B cell (primary cell): ENCODE results near the gene RPAP3. TPM values are rescaled to one million over a fixed set of nuclear protein-coding genes. Genes with fewer than 3 reads are reported as not detected.

Source experiments
- ATAC-seq: fragments of 200-7000 bp; cut with Tn5 transposase; one replicate; pipeline ENCODE4 v1.10.0; 2021; ENCODE audit warnings: low read depth, mild to moderate bottlenecking, moderate number of reproducible peaks, moderate library complexity
- CTCF ChIA-PET: fragments of 350-600 bp; sonication (Branson Sonifier 250); formaldehyde crosslinking; loops from one replicate; lab custom pipeline; 2021; ENCODE audit warnings: antibody characterized with exemption, inconsistent platforms; lab: Charles Lee
- POLR2A ChIA-PET: fragments of 350-600 bp; sonication (Branson Sonifier 250); formaldehyde crosslinking; loops from one replicate; lab custom pipeline; 2021; ENCODE audit warnings: antibody characterized with exemption; lab: Charles Lee
- DNase-seq: peaks from one replicate; pipeline ENCODE4 v3.0.0; 2013
- H2AFZ ChIP-seq: 2 replicates; pipeline ENCODE4 v1.6.1; 2012; ENCODE audit warnings: mild to moderate bottlenecking, low read depth, low read length; ENCODE audit not compliant: insufficient read depth, poor library complexity, severe bottlenecking
- H3K27ac ChIP-seq, 2 donors: 1 replicate in 1 of 2; 2 replicates in 1 of 2; pipeline ENCODE4 v1.5.1; 2012 to 2013; ENCODE audit warnings: low read length in 2 of 2, mild to moderate bottlenecking in 2 of 2, moderate library complexity in 1 of 2
- H3K27me3 ChIP-seq, 4 experiments: fragments of 200-600 bp in 1 of 4; sonication (generic) in 1 of 4; replicated peaks in 1 of 4; 1 replicate in 2 of 4; 2 replicates in 2 of 4; pipeline versions ENCODE4 v1.6.1 to v1.7.0; 2013 to 2016; ENCODE audit warnings: low read length in 3 of 4, mild to moderate bottlenecking in 2 of 4, mixed read lengths in 1 of 4, moderate library complexity in 1 of 4; ENCODE audit not compliant: insufficient read depth in 4 of 4, control insufficient read depth in 3 of 4; ENCODE audit errors: control extremely low read depth in 1 of 4
- H3K36me3 ChIP-seq, 2 experiments: replicated peaks in 1 of 2; 1 replicate in 1 of 2; 2 replicates in 1 of 2; pipeline versions ENCODE4 v1.6.1 to v1.7.1; 2013; ENCODE audit warnings: low read length in 1 of 2; ENCODE audit not compliant: insufficient read depth in 2 of 2, control insufficient read depth in 1 of 2; ENCODE audit errors: control extremely low read depth in 1 of 2, extremely low read depth in 1 of 2
- H3K4me1 ChIP-seq, 2 donors: fragments of 200-600 bp in 1 of 2; sonication (generic) in 1 of 2; 1 replicate in 1 of 2; 2 replicates in 1 of 2; pipeline versions ENCODE4 v1.5.1 to v1.6.1; 2013 to 2017; ENCODE audit warnings: low read length in 2 of 2; ENCODE audit not compliant: control insufficient read depth in 2 of 2, insufficient read depth in 2 of 2
- H3K4me2 ChIP-seq: replicated peaks from 2 replicates; pipeline ENCODE3; 2012; ENCODE audit warnings: mild to moderate bottlenecking, low read depth, low read length; ENCODE audit not compliant: poor library complexity, severe bottlenecking
- H3K4me3 ChIP-seq, 5 experiments: fragments of 200-600 bp in 1 of 5; sonication (generic) in 1 of 5; 1 replicate in 3 of 5; 2 replicates in 2 of 5; pipeline versions ENCODE4 v1.5.1 to v1.7.0; 2011 to 2016; ENCODE audit warnings: low read length in 4 of 5, mild to moderate bottlenecking in 4 of 5, low read depth in 2 of 5, control low read depth in 1 of 5, moderate library complexity in 1 of 5; ENCODE audit not compliant: insufficient read depth in 1 of 5; ENCODE audit errors: control extremely low read depth in 1 of 5, extremely low read depth in 1 of 5
- H3K79me2 ChIP-seq: fragments of 200-600 bp; sonication (generic); one replicate; pipeline ENCODE4 v1.6.0; 2016; ENCODE audit warnings: low read length; ENCODE audit not compliant: control insufficient read depth, insufficient read depth
- H3K9ac ChIP-seq: fragments of 200-600 bp; sonication (generic); 2 replicates; pipeline ENCODE4 v1.6.1; 2017; ENCODE audit warnings: mild to moderate bottlenecking, low read length, moderate library complexity
- H3K9me3 ChIP-seq, 3 donors: one replicate each; pipeline versions ENCODE4 v1.6.1 to v1.7.1; 2013; ENCODE audit warnings: low read length in 2 of 3; ENCODE audit not compliant: control insufficient read depth in 2 of 3, insufficient read depth in 1 of 3; ENCODE audit errors: control extremely low read depth in 1 of 3
- H4K20me1 ChIP-seq: 2 replicates; pipeline ENCODE4 v1.6.0; 2012; ENCODE audit warnings: mild to moderate bottlenecking, low read length; ENCODE audit not compliant: insufficient read depth, control insufficient read depth, poor library complexity, severe bottlenecking
- H3K27ac Mint-ChIP-seq: one replicate; pipeline ENCODE4 v1.8.0; 2021; ENCODE audit warnings: mixed read lengths
- H3K27me3 Mint-ChIP-seq: one replicate; pipeline ENCODE4 v1.8.0; 2021; ENCODE audit warnings: mixed read lengths
- H3K4me1 Mint-ChIP-seq: one replicate; pipeline ENCODE4 v1.8.0; 2021; ENCODE audit warnings: mixed read lengths
- H3K4me3 Mint-ChIP-seq: one replicate; pipeline ENCODE4 v1.8.0; 2021; ENCODE audit warnings: mixed read lengths
- H3K9me3 Mint-ChIP-seq: one replicate; pipeline ENCODE4 v1.8.0; 2022; ENCODE audit warnings: mixed read lengths; ENCODE audit not compliant: insufficient read depth
- EZH2 ChIP-seq: IDR thresholded peaks from 2 replicates; pipeline ENCODE4 v1.6.1; 2012; ENCODE audit warnings: borderline replicate concordance, low read depth, mild to moderate bottlenecking, moderate library complexity, low read length; ENCODE audit not compliant: insufficient read depth, poor library complexity, severe bottlenecking
- WGBS: methylation state at CpG from one replicate; pipeline ENCODE4 v1.1.5; 2013; ENCODE audit warnings: missing lambda C conversion rate; ENCODE audit not compliant: insufficient coverage; 5-methylcytosine and 5-hydroxymethylcytosine counted together
- intact Hi-C: fragments of 100-400 bp; cut with micrococcal nuclease; formaldehyde crosslinking; loops from one replicate; pipeline ENCODE4 v1.10.0; 2022
- polyA plus RNA-seq: library from polyadenylated mRNA; depleted of rRNA; stranded (reverse); fragments of >200 nt; gene quantifications from 2 replicates; pipeline ENCODE4 v1.2.3, GENCODE V29; 2012
- total RNA-seq, 2 donors: library from RNA; stranded (reverse); fragments of 120-200 nt in 1 of 2; gene quantifications; 1 replicate in 1 of 2; 2 replicates in 1 of 2; pipeline versions ENCODE4 v1.2.3 to v1.2.4, GENCODE V29; 2013 to 2022
- TF ChIP-seq, protein P1 (sequence below): fragments of 200-600 bp; IDR thresholded peaks from one replicate; pipeline ENCODE4 v1.8.0; 2022; ENCODE audit warnings: antibody characterized with exemption, mild to moderate bottlenecking

The RPAP3 gene
- total and polyA plus RNA-seq, 2 donors (not counting 1 experiment from before 2014, with no cell fraction given) = 9.1 to 47.2 TPM

DNA sequence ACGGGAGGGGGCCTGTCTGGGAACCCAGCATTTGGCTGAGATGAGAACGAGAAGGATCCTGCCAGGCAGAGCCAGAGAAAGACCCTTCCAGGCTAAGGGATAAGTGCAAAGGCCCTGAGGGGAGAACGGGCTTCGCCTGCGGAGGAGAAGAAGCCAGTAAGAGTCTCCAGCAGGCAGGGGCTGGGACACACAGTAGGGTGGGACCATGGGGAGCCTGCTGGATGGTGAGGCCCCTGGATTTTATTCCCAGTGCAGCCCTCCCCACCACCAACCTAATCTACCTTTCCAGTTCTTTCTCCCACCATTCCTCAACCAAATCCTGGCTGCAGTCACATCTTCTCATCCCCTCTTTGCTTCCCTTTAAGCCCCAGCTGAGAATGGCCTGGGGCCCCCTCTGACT lies 40.2 kb upstream of the RPAP3 start:
- peak overlapping the region; percentile 62 for H3K4me2 ChIP-seq
- no peak for ATAC-seq
- peaks cover 26 to 48% of the 10 kb centered on the region in 2 donors for H3K4me1 ChIP-seq
- no peaks in the 10 kb centered on the region for H3K27me3 ChIP-seq
- no peak overlapping the region for H3K27ac Mint-ChIP-seq
- intact Hi-C loops = no loop called here
- no peaks in the 10 kb centered on the region for H3K27me3 Mint-ChIP-seq
- CTCF ChIA-PET = interaction anchor here (1.4 to 15.0 kb wide), 4 partner anchors 11 to 33 kb away, joined by 4 to 515 read pairs (median 361); partner anchors contain the start of genes RAPGEF3, RPAP3 and SLC48A1
- no peaks in the 10 kb centered on the region for H3K9me3 Mint-ChIP-seq
- no peak for DNase-seq
- POLR2A ChIA-PET = interaction anchor here (1.4 kb wide), 1 partner anchor 12 kb away, joined by 3 read pairs; no protein-coding TSS in a partner anchor
- no peak overlapping the region for H3K9ac ChIP-seq
- TF ChIP-seq, protein P1, sequence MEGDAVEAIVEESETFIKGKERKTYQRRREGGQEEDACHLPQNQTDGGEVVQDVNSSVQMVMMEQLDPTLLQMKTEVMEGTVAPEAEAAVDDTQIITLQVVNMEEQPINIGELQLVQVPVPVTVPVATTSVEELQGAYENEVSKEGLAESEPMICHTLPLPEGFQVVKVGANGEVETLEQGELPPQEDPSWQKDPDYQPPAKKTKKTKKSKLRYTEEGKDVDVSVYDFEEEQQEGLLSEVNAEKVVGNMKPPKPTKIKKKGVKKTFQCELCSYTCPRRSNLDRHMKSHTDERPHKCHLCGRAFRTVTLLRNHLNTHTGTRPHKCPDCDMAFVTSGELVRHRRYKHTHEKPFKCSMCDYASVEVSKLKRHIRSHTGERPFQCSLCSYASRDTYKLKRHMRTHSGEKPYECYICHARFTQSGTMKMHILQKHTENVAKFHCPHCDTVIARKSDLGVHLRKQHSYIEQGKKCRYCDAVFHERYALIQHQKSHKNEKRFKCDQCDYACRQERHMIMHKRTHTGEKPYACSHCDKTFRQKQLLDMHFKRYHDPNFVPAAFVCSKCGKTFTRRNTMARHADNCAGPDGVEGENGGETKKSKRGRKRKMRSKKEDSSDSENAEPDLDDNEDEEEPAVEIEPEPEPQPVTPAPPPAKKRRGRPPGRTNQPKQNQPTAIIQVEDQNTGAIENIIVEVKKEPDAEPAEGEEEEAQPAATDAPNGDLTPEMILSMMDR = no peak
- no peak for TF ChIP-seq EZH2
- WGBS = 92% methylated on average over 2 of the region's 5 CpGs
- H2AFZ ChIP-seq = no peak overlapping the region
- no peak overlapping the region for H3K4me3 Mint-ChIP-seq
- H3K36me3 ChIP-seq = no peaks in the 10 kb centered on the region
- H3K27ac ChIP-seq = no peak overlapping the region
- H3K79me2 ChIP-seq = no peaks in the 10 kb centered on the region
- no peak overlapping the region for H3K4me3 ChIP-seq
- H3K4me1 Mint-ChIP-seq = peaks cover 54% of the 10 kb centered on the region
- H3K9me3 ChIP-seq = no peaks in the 10 kb centered on the region
- H4K20me1 ChIP-seq = no peaks in the 10 kb centered on the region

DNA sequence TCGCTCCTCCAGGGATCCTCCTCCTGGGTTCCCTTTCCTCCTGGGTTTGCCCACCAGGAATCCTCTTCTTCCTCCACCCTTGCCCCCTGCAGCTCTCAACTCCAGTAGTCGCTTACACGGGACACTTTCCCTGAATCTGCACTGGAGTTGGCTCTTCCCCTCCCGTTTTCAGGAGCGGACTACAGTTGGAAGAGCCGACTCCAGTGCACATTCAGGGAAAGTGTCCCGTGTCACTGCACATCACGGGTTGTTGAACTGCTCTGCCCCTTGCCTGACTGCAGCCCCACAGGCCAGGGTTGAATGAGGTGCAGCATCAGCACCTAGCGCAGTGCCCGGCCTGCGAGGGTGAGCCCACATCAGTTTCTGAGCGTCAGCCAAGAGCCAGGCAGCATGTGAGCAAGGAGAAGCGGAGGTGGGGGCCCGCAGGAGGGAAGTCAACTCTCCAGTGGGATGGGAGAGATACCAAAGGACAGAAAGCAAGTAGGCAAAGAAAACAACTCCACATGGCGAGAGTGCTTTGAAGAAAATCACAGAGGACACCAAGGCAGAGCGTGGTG lies 39.7 kb upstream of the RPAP3 start:
- Mint-ChIP-seq H3K27ac (no peak overlapping the region), H3K4me1 (peaks cover 59% of the 10 kb centered on the region), H3K4me3 (peak overlapping the region; percentile 26), H3K9me3 (no peaks in the 10 kb centered on the region), H3K27me3 (no peaks in the 10 kb centered on the region)
- H2AFZ ChIP-seq = no peak overlapping the region
- POLR2A ChIA-PET = interaction anchor here (1.4 kb wide), 1 partner anchor 12 kb away, joined by 3 read pairs; no protein-coding TSS in a partner anchor
- no peak overlapping the region for H3K4me3 ChIP-seq
- 93% methylated on average over 16 of the region's 16 CpGs for WGBS
- no peaks in the 10 kb centered on the region for H3K36me3 ChIP-seq
- peaks cover 31 to 53% of the 10 kb centered on the region in 2 donors for H3K4me1 ChIP-seq
- no peaks in the 10 kb centered on the region for H3K9me3 ChIP-seq
- no peak for ATAC-seq
- no peak overlapping the region for H3K27ac ChIP-seq
- no peaks in the 10 kb centered on the region for H3K27me3 ChIP-seq
- H3K4me2 ChIP-seq = no peak overlapping the region
- no peak for DNase-seq
- H4K20me1 ChIP-seq = no peaks in the 10 kb centered on the region
- TF ChIP-seq, protein P1 = no peak
- no peak for TF ChIP-seq EZH2
- CTCF ChIA-PET = interaction anchor here (1.4 to 15.0 kb wide), 9 partner anchors 12 to 94 kb away, joined by 4 to 515 read pairs (median 150); partner anchors contain the start of genes ENDOU, RAPGEF3, RPAP3 and SLC48A1
- intact Hi-C loops = no loop called here
- H3K9ac ChIP-seq = no peak overlapping the region
- H3K79me2 ChIP-seq = no peaks in the 10 kb centered on the region
